Activated CD4-positive, alpha-beta T cell treated with anti-CD3 and anti-CD28 coated beads for 48 hours (primary cell): ENCODE measurements around the gene ZFP36L2.

Experiments
- DNase-seq: peaks from one replicate; pipeline ENCODE4 v3.0.0-alpha.2; 2020

ZFP36L2 gene

DNA sequence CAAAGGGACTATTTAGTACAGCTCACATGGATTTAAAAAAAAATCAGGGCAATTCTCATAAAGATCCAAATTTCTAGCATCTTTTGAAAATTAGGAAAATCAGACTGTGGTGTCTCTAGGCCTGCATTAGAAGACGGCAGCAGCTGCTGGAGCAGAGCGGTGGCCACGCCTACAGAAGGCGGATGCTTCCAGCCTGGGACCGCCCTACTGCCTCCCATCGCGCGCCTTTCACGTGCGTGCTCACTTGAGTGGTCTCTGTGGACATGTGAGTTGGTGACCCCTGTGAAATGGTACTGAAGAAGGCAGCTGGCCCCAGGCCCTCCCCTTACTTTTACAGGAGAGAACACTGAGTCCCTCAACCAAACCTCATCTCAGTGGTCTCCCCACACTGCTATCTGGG is 15.2 kb upstream of the ZFP36L2 start:
- DNase-seq, result no peak

DNA sequence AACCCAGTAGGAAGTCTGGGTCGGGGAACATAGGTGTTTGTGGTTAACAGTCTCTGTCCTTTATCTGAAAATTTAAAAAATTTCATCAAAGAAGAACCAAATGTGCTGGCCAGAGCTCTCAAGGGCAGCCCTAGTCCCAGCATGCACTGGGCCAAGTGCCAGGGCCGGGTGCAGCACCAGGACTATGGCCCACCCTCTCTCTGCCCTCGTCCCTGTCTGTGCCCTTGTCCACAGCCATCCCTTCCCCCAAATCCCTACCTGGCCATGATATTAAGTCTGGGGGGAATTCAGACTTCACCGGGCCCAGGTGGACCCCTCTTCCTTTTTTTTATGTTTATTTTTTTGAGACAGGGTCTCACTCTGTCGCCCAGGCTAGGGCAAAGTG is 14.4 kb upstream of the ZFP36L2 start:
- no peak for DNase-seq

DNA sequence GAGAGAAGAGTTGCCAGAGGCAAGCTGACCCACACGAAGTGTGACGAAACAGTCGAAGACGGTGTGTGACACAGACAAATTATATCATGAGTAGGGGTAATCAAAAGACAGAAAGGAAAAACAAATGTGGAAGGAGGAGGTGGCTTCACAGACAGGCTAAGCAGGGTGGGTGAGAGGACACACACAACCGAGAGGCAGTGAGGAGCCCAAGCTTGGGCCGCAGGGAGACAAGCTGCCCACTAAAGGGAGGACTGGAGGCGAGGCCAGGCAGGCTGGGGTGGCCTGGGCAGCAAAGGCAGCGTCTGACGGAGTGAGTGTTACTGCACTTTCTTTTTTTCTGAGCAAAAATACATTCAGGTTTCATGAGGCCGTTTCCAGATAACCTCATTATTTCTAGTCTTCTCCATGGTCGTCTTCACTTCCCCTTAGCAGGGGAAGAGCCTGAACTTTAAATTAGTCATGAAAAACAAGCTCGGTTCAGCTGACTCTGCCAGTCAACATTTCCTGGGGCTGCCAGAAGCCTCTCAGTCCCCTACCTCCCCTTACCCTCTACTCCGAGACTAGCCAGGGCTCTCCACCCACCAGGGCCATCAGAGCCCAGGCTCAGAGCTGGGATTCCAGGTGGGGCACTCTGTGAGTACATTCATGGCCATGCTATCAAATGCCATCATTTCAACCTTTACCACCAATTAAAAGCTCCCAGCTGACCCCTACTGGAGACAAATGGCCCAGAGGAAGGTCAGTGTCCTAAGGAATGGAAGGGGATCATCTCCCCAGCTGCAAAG is 13.8 kb upstream of the ZFP36L2 start:
- no peak for DNase-seq

DNA sequence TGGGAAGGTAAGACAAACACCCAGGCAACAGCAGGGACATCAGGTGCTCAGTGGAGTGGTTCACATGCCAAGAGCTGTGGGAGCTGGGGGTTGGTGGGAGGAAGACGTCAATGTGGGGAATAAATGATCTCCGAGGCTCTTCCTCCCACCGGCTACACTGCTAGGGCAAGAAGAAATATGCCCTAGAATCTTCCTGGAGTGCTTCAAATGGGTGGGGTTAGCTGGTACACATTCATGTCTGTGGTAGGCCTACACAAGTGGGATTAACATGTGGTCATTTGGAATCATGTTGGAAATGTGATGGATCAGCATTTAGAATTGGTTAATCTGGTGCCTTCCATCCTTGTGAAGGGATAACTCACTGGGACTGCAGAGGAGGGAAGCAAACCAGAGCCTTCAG is 12.4 kb upstream of the ZFP36L2 start:
- DNase-seq, result no peak

DNA sequence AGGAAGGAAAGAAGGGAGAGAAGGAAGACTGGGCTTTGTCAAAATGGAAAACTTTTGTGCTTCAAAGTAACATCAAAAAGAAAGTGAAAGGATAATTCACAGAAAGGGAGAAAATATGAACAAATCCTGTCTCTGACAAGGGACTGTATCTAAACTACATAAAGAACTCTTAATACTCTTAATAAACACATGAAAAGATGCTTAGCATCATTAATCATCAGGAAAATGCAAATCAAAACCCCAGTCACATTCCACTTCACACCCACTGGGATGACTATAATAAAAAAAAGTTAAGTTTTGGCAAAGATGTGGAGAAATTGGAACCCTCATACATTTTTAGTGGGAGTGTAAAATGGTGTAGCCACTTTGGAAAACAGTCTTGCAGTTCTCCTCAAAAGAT is 11.8 kb upstream of the ZFP36L2 start:
- DNase-seq, result no peak

DNA sequence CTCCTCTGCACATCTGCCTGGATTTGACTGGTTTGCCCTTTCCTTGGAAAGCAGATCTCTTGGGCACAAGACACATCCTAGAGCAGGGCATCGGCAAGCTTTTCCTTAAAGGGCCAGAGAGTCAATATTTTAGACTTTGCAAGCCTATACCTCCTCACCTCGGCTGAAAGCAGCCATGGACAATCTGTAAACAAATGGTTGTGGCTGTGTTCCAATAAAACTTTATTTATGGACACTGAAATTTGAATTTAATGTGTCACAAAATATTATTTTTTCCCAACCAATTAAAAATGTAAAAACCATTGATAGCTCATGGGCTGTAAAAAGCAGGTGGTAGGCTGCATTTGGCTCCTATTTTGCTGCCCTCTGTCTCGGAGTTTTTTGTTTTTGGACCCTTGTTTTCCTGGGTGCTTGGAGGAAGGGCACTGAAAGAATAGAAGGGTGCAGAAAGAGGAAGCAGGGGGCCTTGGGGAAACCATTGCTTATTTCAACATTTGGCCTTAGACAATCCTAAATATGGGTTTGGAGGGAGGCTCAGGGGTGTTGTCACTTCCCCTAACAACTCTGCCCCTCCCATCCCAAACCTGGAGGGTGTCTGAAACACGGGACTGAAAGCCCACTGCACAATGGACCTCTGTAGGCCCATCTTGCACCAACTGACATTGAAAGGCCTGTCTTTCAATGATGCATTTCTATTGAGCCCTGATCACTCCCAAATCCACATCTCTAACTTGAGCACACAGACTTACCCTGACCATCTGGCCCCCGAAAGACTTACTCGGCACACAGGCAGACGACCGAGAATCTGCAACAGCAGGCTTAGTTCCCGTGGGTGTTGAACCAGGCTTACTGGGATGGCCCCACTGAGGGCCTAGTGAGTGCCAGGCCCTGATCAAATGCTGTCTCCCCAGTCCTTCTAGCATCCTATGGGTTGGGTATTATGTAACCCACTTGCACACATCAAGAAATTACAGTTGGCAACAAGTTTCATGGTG is 7.1 kb upstream of the ZFP36L2 start:
- DNase-seq, result no peak

DNA sequence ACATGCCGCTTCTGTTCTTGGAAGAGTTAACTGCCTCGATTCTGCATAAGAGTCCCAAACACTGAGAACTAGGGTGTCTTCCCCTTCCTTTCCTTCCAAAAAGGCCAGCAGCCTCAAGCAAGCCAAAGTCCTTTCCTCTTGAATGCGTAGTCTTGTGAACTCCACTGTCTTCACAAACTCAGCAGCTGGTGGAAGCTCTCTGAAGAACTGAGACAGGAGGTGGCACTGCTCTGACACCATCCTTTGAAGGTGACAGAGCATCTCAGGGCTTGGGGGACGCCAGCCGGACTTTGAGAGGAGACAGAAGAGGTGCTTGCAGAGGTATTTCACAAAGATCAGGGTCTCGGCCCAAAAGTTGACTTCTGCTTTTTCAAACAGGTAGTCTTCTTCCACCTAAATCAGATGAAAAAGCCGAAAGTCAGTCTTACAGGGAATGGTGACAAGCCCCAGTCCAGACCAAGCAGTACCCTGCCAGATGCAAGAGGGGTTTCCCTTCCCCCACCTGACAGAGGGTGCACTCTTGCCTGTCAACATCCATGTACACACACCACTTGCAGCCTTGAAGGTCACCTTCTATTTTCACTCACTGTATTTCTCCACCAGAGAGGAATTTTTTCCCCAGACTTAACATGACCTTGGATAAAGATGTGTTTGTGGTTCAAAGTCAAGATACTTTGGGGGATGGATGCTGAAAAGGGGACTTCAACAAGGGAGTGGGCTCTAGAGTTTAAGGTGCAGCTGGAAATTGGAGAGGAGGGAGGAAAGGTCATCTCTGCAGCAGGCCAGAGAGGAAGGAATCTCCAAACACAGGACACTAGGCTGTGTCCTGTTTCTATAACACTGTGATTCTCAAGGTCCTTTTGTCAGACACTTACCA is 4.8 kb upstream of the ZFP36L2 start:
- no peak for DNase-seq

DNA sequence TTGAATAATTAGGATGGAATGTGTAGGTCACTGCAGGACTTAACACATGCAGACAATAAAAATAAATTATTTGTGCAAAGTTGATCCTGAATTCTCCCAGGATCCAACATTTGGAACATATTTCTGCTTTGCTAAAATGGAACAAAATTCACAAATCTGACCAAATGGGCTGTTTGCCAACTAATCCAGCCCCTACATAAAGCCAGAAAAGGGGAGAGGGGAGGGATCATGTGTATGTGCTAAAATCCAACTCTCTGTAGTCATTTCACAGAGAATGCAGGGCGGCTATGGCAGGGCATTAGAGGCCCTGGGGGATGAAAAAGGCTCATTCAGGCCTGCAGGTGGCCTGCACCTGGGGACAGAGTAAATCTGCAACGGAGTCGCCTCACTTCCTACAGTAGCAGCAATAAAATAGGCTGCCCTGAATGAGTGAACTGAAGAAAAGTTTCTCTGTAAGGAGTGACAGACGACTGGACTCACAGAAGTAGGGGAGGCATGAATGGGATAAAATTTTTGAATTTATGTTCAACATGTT is 4.0 kb upstream of the ZFP36L2 start:
- no peak for DNase-seq

DNA sequence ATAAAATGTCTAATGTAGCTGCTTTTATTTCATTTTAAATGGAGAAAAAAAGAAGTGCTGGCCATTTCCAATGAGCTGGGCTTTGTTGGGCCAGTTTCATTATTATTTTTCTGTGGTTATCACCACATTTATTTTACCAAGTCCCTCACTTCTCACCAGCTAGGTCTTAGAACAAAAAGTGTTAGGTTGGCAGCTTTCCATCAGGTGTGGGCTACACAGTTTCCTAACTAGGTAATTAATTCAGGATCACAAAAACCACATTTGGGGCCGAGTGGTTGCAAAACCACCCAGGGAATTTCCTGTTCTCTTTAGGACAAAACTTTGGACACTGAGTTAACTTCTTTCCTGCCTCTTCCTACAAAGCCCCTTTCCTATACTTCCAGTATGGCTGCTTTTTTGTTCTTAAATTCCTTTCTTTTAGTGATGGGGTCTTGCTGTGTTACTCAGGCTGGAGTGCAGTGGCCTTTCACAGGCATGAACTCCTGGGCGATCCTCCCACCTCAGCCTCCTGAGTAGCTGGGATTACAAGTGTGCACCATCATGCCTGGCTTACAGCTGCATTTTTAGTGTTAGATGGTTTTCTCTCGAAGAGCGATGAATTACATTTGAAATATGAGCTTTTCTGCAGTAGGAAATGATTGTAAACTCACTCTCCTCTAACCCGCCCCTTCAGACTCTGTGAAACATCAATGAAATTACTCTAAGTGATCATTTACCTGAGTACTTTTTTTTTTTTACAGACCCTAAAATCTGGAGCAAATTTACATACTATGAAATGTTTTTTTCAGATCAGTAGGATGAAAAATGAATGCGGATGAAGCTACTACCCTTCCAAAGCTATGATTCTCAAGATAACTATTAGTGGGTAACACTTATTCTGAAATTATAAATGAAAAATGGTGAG is 2.6 kb upstream of the ZFP36L2 start:
- no peak for DNase-seq

DNA sequence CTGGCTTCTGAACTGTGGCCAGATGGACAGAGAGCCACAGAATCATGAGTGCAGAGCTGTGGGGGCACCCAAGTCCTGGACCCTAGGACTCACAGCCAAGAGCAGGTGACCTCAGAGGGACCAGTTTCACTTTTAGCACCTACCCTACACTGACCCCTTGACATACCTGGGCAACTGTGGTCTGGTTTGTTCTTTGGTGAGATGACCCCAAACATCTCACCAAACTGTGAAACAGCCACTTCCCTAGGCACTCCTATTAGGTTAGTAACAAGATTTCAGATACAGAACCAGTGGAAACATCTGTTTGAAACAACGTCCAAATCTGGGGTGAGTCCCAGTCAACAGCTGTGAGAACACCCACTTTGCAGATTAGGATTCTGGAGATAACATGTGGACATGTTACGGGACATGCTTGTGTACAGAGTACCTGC is 1.9 kb upstream of the ZFP36L2 start:
- DNase-seq, result no peak

DNA sequence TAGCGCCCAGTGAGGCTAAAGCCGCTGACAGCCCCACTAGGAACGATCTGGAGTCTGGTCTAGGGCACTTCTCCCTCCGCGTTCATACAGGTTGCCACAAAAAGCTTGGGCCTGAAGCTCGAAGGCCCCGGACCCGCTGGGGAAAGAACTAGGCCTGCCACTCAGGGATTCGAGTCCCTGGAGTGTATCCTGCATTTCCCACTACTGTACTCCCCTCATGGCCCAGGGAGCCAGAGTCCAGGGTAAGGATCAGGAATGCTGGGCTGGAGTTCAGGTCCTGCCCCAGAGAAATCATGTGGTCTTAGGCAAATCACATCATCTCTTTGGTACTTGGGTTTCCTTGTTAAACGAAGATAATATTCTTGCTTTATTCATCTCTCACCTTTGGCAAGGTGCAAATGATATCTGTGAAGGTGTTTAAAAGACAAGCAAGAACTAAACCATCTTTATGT is 1.4 kb upstream of the ZFP36L2 start:
- DNase-seq, result no peak

DNA sequence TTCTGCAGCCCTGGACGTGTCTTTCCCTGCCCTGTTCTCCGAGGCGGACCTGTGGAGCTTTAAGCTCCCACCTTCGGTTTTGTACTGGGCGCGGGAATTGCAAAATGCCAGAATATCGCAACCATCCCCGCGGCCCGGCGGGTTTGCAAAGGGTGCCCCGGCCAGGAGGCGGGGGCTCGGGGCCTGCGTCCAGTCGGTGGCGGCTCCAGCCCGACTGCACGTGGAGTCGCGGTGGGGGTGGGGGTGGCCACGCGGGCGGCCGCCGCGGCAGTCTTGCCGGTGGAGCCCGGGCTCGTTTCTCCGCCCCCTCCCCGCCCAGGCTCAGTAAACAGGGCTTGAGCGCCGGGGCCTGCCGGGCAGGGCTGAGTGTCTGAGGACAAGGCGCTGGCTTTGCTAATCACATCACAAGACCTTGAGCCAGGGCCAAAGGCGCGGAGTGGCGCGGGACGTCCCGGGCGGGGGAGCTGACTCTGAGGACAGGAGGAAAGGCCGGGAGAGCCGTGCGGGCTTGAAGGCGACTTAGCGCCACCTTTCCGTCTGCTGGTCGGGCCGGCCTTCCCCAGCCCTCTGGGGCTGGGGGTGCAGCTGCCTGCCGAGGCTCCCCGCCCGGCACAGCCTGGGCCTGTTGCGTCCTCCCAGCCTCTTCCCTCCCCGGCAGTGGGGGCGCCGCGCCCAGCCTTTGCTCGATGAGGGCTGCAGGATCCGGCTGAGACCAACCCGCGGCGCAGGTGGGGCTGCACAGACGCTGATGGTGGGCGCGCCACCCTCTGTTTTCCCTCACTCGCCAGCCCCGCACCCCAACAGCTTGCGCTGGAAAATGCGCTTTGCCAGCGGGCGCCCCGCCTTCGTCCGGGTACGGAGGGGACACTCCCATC is 786 bp upstream of the ZFP36L2 start:
- DNase-seq, result peak; percentile 76

DNA sequence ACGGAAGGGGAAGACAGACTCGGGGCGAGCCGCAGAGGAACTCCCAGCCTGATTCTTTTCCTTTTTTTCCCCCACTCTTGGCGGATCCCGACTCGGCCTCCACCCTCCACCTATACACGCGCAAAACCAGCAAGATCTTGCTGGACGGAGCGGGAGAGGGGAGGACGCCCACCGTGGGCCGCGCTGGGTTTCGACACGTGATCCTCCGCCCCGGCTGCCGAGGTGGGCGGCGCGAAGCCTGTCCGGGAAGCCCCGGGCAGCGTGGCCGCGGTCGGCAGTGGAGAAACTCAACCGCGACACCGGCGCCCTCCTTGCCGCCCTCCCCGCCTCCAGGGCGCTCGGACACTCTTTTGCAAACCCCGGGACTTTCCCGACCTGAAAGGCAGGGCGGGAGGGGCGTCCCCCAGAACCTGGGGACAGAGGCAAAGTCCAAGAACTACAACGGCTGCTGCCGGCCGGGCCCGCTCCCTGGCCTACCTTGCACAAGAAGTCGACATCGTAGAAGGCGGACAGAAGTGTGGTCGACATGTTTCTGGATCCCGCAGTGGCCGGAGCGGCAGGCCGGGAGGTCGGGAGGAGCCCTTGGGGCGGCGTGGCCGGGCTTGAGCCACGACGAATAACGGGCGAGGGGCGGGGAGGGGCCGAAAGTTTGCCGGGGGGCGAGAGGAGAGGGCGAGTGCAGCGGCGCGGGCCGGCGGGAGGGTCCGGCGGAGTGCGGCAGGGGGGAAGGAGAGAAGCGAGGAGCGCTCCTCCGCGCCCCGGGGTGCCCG is 433 bp downstream of the ZFP36L2 start:
- DNase-seq, result peak; percentile 76

DNA sequence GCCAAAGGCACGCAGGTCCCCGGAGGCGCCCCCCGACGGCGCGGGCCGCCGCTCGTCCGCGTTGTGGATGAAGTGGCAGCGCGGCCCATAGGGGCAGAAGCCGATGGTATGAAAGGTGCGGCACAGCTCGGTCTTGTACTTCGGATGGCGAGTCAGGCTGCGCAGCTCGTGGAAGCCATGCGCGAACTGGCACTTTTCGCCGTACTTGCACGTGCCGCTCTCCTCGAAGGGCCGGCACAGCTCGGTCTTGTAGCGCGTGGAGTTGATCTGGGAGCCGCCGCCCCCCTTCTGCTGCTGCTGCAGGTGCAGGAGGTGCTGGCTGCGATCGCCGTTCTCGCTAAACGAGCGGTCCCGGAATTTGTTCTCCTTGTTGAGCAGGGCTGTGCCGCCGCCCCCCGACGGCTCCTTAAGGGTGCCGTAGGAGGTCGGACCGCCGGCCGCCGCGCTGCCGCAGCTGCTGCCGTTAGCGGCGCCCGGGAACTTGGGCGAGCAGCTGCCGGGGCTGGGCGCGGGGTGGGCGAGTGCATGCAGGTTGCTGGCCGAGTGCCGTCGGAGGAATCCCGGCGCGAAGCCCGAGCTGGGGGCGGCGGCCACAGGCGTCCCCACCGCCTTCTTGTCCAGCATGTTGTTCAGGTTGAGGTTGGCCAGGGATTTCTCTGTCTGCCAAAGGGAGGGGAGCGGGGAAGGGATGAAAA is 1.2 kb downstream of the ZFP36L2 start:
- peak; percentile 78 for DNase-seq

DNA sequence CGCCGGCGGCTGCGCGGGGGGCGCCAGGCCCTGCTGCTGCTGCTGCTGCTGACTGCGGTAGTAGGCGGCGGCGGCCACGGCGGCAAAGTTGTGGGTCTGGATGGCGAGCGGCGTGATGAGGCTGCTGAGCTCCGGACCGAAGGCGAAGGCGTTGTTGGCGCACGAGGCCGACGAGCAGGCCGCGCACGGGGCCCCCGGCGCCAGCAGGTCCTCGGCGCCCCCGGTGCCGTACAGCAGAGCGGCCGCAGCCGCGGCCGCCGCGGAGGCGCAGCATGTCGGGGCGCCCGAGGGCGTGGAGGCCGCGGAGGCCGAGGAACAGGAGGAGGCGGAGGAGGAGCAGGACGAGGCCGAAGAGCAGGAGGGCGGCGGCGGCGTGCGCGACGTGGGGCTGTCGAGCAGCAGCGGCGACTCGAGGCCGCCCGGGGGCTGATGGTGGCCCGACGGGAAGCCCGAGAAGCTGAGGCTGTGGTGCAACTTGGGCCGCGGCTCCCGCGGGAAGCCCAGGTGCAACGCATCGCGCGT is 1.8 kb downstream of the ZFP36L2 start:
- DNase-seq, result peak; percentile 58

DNA sequence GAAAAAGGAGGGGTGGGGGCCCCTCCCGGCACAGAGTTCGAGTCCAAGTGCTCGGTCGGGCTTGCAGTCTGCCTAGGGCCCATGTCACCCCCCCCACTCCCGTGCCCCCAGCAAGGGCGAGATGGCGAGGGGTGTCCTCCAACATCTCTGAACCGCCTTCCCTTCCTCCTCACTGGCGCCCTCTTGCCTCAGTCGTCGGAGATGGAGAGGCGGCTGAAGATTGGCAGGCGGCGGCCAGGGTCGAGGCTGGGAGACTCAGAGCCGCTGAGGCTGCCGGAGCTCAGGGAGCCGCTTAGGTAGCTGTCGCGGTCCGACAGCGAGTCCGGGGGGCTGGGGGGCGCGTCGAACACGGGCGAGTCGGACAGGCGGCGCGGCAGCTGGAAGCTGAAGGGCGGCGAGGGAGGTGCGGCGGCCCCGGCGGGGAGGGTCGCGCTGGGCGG is 2.3 kb downstream of the ZFP36L2 start:
- DNase-seq, result peak; percentile 84

DNA sequence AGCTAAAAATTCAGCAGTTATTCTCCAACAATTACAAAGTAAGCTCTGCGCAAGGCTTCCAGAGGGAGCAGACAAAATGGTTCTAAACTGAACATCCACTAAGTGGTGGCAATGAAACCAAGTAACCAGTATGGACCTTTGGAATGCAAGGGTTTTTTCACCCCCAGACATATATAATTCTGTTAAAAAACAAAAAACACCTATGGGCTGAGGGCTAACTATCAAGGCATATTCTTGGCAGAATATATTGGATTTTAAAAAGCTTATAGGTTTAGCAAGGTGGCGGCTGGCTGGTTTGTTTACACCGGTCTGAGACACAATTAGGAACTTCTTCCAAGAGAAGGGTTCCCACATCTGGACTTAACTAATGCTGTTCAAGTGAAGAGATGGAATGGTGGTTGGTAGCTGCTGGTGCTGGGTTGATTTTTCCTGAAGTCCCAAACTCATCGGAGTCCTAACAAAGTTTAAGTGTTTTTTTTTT is 2.8 kb downstream of the ZFP36L2 start:
- no peak for DNase-seq
